OCI-LY7 (cell line): ENCODE measurements around the gene ARL11.

Experiments
- EZH2phosphoT487 ChIP-seq: fragments of 200-600 bp; sonication (generic); IDR thresholded peaks from 2 replicates; pipeline ENCODE4 v1.6.1; 2018; ENCODE audit warnings: low read depth, borderline replicate concordance, mild to moderate bottlenecking, mixed run types, antibody characterized with exemption, low read length, moderate library complexity, mixed read lengths
- TF ChIP-seq, protein P1 (sequence below): fragments of 200-600 bp; sonication (generic); conservative IDR thresholded peaks from 2 replicates; pipeline ENCODE4 v1.5.1; 2014; ENCODE audit warnings: mild to moderate bottlenecking, antibody characterized with exemption, low read length, moderate library complexity, mixed read lengths

DNA sequence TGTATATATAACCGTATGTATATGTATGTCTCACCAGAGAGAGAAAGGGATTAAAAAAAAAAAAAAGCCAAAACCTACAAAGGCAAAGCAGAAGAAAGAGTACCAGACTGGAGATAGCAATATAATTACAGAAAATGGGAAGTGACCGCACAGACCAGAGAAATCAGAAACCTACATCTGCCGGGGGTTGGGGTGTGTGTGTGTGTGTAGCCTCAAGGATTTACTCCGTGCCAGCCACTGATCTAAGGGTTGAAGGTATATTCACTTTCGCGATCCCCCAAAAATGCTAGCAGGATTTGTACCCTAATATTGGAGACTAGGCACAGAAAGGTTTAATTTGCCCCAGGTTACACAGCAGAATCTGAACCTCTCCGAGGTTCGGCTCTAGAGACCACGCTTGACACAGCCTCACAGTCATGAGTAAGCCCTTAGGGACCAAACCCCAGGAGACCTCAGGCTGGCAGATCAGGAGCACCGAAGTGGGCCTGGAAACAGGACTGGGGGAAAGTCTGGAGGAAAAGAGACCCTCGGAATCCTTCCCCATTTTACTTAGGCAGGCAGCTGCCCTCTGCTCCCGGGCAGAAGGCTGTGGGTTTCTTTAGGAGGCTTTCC lies 14.8 kb downstream of the ARL11 start:
- TF ChIP-seq, protein P1, sequence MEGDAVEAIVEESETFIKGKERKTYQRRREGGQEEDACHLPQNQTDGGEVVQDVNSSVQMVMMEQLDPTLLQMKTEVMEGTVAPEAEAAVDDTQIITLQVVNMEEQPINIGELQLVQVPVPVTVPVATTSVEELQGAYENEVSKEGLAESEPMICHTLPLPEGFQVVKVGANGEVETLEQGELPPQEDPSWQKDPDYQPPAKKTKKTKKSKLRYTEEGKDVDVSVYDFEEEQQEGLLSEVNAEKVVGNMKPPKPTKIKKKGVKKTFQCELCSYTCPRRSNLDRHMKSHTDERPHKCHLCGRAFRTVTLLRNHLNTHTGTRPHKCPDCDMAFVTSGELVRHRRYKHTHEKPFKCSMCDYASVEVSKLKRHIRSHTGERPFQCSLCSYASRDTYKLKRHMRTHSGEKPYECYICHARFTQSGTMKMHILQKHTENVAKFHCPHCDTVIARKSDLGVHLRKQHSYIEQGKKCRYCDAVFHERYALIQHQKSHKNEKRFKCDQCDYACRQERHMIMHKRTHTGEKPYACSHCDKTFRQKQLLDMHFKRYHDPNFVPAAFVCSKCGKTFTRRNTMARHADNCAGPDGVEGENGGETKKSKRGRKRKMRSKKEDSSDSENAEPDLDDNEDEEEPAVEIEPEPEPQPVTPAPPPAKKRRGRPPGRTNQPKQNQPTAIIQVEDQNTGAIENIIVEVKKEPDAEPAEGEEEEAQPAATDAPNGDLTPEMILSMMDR = no peak
- no peak for TF ChIP-seq EZH2phosphoT487
